SK-N-SH treated with all-trans-retinoic acid at 6 μM for 48 hours (cell line): ENCODE data around the gene EMC6.

ENCODE experiments used
- ISL1 ChIP-seq: fragments of 250-450 bp; sonication (Bioruptor Pico); IDR thresholded peaks from 2 replicates; pipeline ENCODE4 v2.1.2; 2022; ENCODE audit warnings: mild to moderate bottlenecking, moderate library complexity
- RARB ChIP-seq: fragments of 250-450 bp; sonication (Bioruptor Pico); IDR thresholded peaks from 2 replicates; pipeline ENCODE4 v1.8.0; 2021; ENCODE audit warnings: mild to moderate bottlenecking, moderate library complexity
- TCF4 ChIP-seq: fragments of 250-450 bp; sonication (Bioruptor Pico); IDR thresholded peaks from 2 replicates; pipeline ENCODE4 v1.8.0; 2021; ENCODE audit warnings: mild to moderate bottlenecking, moderate library complexity, borderline replicate concordance

- TF ChIP-seq ISL1 (CRISPR knock-in tag) (no peak), TCF4 (CRISPR knock-in tag) (no peak), RARB (no peak)
Measured at GRCh38 chr17:3688027-3688553, 19.5 kb downstream of the EMC6 start.
